ENCODE data around the gene HIP1R. TPM values are rescaled to one million over a fixed set of nuclear protein-coding genes. Genes with fewer than 3 reads are reported as not detected.
"Not testable (repeated sequence)": the region's sequence is repeated elsewhere in the genome, so short reads cannot be mapped to it uniquely, and the experiment has no call there.

The HIP1R gene
- polyA plus RNA-seq, 2 donors = 23.1 to 32.7 TPM

- H3K4me3 ChIP-seq (ENCODE audit: low read depth in 1 of 2, low read length in 2 of 2) = no peak overlapping the region
- peak overlapping the region in 1 of 2 donors; percentile 45 for H3K27ac ChIP-seq (ENCODE audit: low read depth in 2 of 2, low read length in 1 of 2)
- H3K4me1 ChIP-seq (ENCODE audit: control insufficient read depth in 2 of 2, insufficient read depth in 2 of 2, low read length in 1 of 2) = no peaks in the 10 kb centered on the region
- WGBS, 2 donors = 95 to 98% methylated on average over 6 of the region's 6 CpGs
- no peaks in the 10 kb centered on the region for H3K27me3 ChIP-seq (ENCODE audit: control insufficient read depth in 1 of 2, insufficient read depth in 2 of 2, low read length in 2 of 2)
- H3K36me3 ChIP-seq (ENCODE audit: control insufficient read depth in 2 of 2, insufficient read depth in 2 of 2, low read length in 1 of 2) = no peaks in the 10 kb centered on the region
- H3K9me3 ChIP-seq (ENCODE audit: control insufficient read depth in 2 of 2, insufficient read depth in 1 of 2, low read depth in 1 of 2, low read length in 1 of 2) = no peaks in the 10 kb centered on the region
Observed at GRCh38 chr12:122899887-122900286, 64.6 kb downstream of the HIP1R start.

DNA sequence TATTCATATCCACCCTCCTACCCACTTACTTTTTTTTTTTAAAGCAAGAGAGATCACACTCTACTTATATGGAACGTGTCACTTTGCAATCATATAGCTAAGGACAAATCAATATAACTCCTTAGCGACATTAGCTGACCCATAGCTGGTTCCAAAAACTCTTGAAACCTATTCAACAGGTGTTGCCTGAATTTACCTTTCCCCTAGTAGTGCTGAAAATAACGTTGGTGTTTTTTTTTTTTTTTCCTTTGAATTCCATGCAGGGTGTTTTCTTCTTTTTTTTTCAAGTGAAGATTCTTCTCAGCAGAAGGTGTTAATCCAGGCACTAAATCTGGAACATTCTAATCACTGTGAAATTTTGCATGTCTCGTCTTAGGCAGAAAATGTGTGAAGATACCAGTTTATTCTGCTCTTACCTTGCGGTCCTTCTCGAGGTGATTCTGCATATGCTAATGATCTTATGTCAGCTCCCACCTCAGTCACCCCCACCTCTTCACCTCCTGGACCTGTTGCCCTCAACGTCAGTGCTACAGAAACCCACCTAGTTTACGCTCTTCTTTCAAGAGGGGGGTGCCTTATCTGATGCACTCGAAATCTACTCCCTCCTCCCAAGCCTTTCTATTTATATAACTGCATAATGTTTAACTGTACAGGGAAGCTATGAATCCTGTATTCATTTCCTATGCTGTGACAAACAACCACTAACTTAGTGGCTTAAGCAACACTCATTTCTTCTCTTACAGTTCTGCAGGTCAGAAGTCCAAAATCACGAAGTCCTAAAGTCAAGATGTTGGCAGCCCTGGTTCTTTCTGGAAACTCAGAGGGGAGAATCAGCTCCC lies 67.8 kb downstream of the HIP1R start:
- Histone ChIP-seq H3K4me3 (ENCODE audit: low read depth in 1 of 2, low read length in 2 of 2) (no peak overlapping the region), H3K36me3 (ENCODE audit: control insufficient read depth in 2 of 2, insufficient read depth in 2 of 2, low read length in 1 of 2) (no peaks in the 10 kb centered on the region), H3K27me3 (ENCODE audit: control insufficient read depth in 1 of 2, insufficient read depth in 2 of 2, low read length in 2 of 2) (no peaks in the 10 kb centered on the region), H3K4me1 (ENCODE audit: control insufficient read depth in 2 of 2, insufficient read depth in 2 of 2, low read length in 1 of 2) (no peaks in the 10 kb centered on the region), H3K27ac (ENCODE audit: low read depth in 2 of 2, low read length in 1 of 2) (no peak overlapping the region), H3K9me3 (ENCODE audit: control insufficient read depth in 2 of 2, insufficient read depth in 1 of 2, low read depth in 1 of 2, low read length in 1 of 2) (no peaks in the 10 kb centered on the region)
- 42 to 53% methylated on average over 10 of the region's 10 CpGs for WGBS, 2 donors

DNA sequence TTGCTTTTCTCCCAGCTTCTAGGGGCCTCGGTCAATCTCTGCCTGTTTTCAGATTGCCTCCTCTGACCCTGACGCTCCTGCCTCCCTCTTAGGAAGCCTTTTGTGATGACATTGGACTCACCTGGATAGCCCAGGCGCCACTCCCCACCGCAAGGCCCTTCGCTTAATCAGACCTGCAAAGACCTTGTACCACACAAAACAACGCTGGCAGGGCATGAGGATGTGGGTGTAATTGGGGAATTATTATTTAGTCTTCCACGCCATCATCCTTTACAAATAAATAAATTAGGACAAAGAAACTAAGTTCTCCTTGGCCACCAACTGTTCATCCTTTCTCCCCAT lies 68.4 kb downstream of the HIP1R start:
- Histone ChIP-seq H3K9me3 (ENCODE audit: control insufficient read depth in 2 of 2, insufficient read depth in 1 of 2, low read depth in 1 of 2, low read length in 1 of 2) (no peaks in the 10 kb centered on the region), H3K4me1 (ENCODE audit: control insufficient read depth in 2 of 2, insufficient read depth in 2 of 2, low read length in 1 of 2) (no peaks in the 10 kb centered on the region), H3K27me3 (ENCODE audit: control insufficient read depth in 1 of 2, insufficient read depth in 2 of 2, low read length in 2 of 2) (no peaks in the 10 kb centered on the region), H3K4me3 (ENCODE audit: low read depth in 1 of 2, low read length in 2 of 2) (no peak overlapping the region), H3K27ac (ENCODE audit: low read depth in 2 of 2, low read length in 1 of 2) (no peak overlapping the region), H3K36me3 (ENCODE audit: control insufficient read depth in 2 of 2, insufficient read depth in 2 of 2, low read length in 1 of 2) (no peaks in the 10 kb centered on the region)
- WGBS, 2 donors = 68 to 76% methylated on average over 7 of the region's 7 CpGs

- H3K27ac ChIP-seq (ENCODE audit: low read depth in 2 of 2, low read length in 1 of 2); H3K4me3 ChIP-seq (ENCODE audit: low read depth in 1 of 2, low read length in 2 of 2); H3K36me3 ChIP-seq (ENCODE audit: control insufficient read depth in 2 of 2, insufficient read depth in 2 of 2, low read length in 1 of 2); H3K27me3 ChIP-seq (ENCODE audit: control insufficient read depth in 1 of 2, insufficient read depth in 2 of 2, low read length in 2 of 2); H3K9me3 ChIP-seq (ENCODE audit: control insufficient read depth in 2 of 2, insufficient read depth in 1 of 2, low read depth in 1 of 2, low read length in 1 of 2); H3K4me1 ChIP-seq (ENCODE audit: control insufficient read depth in 2 of 2, insufficient read depth in 2 of 2, low read length in 1 of 2): not testable (repeated sequence)
- WGBS, 2 donors = 93 to 96% methylated on average over 5 of the region's 5 CpGs
Observed at GRCh38 chr12:122905258-122905657, 70.0 kb downstream of the HIP1R start.

GRCh38 chr12:122908915-122909314 lies 73.7 kb downstream of the HIP1R start:
- 74 to 86% methylated on average over 6 of the region's 6 CpGs for WGBS, 2 donors
- Histone ChIP-seq H3K27me3 (ENCODE audit: control insufficient read depth in 1 of 2, insufficient read depth in 2 of 2, low read length in 2 of 2) (no peaks in the 10 kb centered on the region), H3K4me3 (ENCODE audit: low read depth in 1 of 2, low read length in 2 of 2) (no peak overlapping the region), H3K36me3 (ENCODE audit: control insufficient read depth in 2 of 2, insufficient read depth in 2 of 2, low read length in 1 of 2) (no peaks in the 10 kb centered on the region), H3K9me3 (ENCODE audit: control insufficient read depth in 2 of 2, insufficient read depth in 1 of 2, low read depth in 1 of 2, low read length in 1 of 2) (no peaks in the 10 kb centered on the region), H3K27ac (ENCODE audit: low read depth in 2 of 2, low read length in 1 of 2) (no peak overlapping the region), H3K4me1 (ENCODE audit: control insufficient read depth in 2 of 2, insufficient read depth in 2 of 2, low read length in 1 of 2) (no peaks in the 10 kb centered on the region)

- H3K27ac ChIP-seq (ENCODE audit: low read depth in 2 of 2, low read length in 1 of 2) = no peak overlapping the region
- H3K27me3 ChIP-seq (ENCODE audit: control insufficient read depth in 1 of 2, insufficient read depth in 2 of 2, low read length in 2 of 2) = no peaks in the 10 kb centered on the region
- 58 to 62% methylated on average over 12 of the region's 12 CpGs for whole genome bisulfite sequencing, 2 donors
- H3K4me3 ChIP-seq (ENCODE audit: low read depth in 1 of 2, low read length in 2 of 2) = no peak overlapping the region
- H3K9me3 ChIP-seq (ENCODE audit: control insufficient read depth in 2 of 2, insufficient read depth in 1 of 2, low read depth in 1 of 2, low read length in 1 of 2) = no peaks in the 10 kb centered on the region
- H3K36me3 ChIP-seq (ENCODE audit: control insufficient read depth in 2 of 2, insufficient read depth in 2 of 2, low read length in 1 of 2) = no peaks in the 10 kb centered on the region
- no peaks in the 10 kb centered on the region for H3K4me1 ChIP-seq (ENCODE audit: control insufficient read depth in 2 of 2, insufficient read depth in 2 of 2, low read length in 1 of 2)
Observed at GRCh38 chr12:122909442-122910288, 74.4 kb downstream of the HIP1R start.

Other genes with a start within 250 kb of the HIP1R start
- gene HCAR2, start 132.1 kb upstream of the HIP1R start, polyA plus RNA-seq = 10 to 100 TPM; 35.6 to 53.2 TPM
- gene HCAR3, start 118.6 kb upstream of the HIP1R start, polyA plus RNA-seq = 10 to 100 TPM in 1 of 2 donors, 1 to 10 TPM in 1; 7.5 to 10.2 TPM
- under 1 TPM; 0.15 to 0.18 TPM for gene HCAR1, start 104.6 kb upstream of the HIP1R start, polyA plus RNA-seq
- gene DENR, start 82.6 kb upstream of the HIP1R start, polyA plus RNA-seq = 10 to 100 TPM; 24.2 to 27.6 TPM
- under 1 TPM; 0.02 to 0.04 TPM for gene CCDC62, start 60.9 kb upstream of the HIP1R start, polyA plus RNA-seq
- gene VPS37B, start 60.7 kb downstream of the HIP1R start, polyA plus RNA-seq = 10 to 100 TPM; 50.2 to 81.4 TPM
- 1 to 10 TPM; 1.5 to 4.4 TPM for gene ABCB9, start 131.0 kb downstream of the HIP1R start, polyA plus RNA-seq
- 10 to 100 TPM; 10.8 to 11.5 TPM for gene OGFOD2, start 139.8 kb downstream of the HIP1R start, polyA plus RNA-seq
- gene ARL6IP4, start 145.2 kb downstream of the HIP1R start, polyA plus RNA-seq = 100 to 1,000 TPM; 161 to 184 TPM

All from esophagus (tissue), 2 donors.